Stimulated activated CD4-positive, alpha-beta T cell treated with anti-CD3 and anti-CD28 coated beads, Interleukin-4, amount 100 ng/mL, for 48 hours (primary cell): Measurements from ENCODE around the gene NCR1.
"Not testable (repeated sequence)": the region's sequence is repeated elsewhere in the genome, so short reads cannot be mapped to it uniquely, and the experiment has no call there.

Source experiments
- DNase-seq, 2 donors: peaks; one replicate each; pipeline ENCODE4 v3.0.0-alpha.2; 2020; ENCODE audit warnings: low read depth in 2 of 2

Gene NCR1

DNA sequence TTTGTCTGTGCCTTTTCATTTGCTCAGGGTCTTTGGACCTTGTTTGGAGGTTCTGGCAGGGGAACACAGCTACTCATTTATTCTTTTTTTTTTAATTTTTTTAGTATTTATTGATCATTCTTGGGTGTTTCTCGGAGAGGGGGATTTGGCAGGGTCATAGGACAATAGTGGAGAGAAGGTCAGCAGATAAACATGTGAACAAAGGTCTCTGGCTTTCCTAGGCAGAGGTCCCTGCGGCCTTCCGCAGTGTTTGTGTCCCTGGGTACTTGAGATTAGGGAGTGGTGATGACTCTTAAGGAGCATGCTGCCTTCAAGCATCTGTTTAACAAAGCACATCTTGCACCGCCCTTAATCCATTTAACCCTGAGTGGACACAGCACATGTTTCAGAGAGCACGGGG lies 2.0 kb downstream of the NCR1 start:
- not testable (repeated sequence) for DNase-seq

DNA sequence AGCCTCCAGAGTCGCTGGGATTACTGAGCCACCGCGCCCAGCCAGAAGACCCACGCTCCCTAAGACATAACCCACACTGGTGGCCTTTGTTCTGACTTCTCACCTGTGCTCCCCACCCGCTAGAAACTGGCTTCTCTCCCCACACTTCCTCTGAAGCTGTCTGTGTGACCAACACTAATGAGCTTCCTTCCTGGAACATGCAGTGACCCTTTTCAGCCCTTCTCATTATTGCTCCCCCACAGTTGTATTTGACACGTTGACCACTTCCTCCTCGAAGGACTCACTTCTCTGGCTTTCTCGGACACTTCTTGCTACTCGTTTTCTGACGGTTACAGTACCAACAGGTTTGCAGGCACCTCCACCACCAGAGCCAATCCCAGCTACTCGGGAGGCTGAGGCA lies 10.9 kb downstream of the NCR1 start:
- DNase-seq, result no peak

DNA sequence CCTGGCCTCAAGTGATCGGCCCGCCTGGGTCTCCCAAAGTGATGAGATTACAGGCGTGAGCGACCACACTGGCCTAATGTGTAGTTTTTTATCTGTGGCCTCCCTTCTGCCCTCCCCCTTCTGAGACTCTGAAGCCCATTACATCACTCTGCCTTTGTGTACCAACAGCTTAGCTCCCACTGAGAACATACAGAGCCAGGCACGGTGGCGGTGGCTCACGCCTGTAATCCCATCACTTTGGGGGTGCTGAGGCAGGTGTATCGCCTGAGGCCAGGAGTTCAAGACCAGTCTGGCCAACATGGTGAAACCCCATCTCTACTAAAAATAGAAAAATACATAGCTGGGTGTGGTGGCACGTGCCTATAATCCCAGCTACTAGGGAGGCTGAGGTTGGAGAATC lies 12.6 kb downstream of the NCR1 start:
- DNase-seq, result no peak

DNA sequence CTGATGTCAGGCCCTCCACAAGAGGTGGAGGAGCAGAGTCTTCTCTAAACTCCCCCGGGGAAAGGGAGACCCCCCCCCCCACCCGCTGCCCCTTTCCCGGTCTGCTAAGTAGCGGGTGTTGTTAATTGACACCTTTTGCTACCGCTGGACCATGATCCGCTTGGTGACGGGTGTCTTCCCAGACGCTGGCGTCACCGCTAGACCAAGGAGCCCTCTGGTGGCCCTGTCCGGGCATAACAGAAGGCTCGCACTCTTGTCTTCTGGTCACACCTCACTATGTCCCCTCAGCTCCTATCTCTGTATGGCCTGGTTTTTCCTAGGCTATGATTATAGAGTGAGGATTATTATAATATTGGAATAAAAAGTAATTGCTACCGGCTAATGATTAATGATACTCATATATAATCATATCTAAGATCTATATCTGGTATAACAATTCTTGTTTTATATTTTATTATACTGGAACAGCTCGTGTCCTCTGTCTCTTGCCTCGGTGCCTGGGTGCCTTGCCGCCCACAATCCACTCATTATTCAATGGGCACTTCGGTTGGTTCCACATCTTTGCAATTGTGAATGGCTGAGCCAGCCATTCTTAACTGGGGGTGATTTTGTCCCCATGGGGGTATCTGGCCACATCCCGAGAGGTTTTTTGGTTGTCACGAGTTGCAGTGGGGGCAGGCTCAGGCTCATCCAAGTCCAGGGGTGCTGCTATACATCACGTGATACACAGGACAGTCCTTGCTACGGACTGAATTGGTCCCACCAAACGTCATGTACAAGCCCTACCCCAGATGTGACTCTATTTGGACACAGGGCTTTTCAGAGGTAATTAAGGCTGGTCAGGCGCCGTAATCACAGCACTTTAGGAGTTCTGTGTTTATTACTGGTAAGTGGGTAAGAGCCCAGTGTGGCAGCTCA lies 14.0 kb downstream of the NCR1 start:
- DNase-seq, result not testable (repeated sequence)

DNA sequence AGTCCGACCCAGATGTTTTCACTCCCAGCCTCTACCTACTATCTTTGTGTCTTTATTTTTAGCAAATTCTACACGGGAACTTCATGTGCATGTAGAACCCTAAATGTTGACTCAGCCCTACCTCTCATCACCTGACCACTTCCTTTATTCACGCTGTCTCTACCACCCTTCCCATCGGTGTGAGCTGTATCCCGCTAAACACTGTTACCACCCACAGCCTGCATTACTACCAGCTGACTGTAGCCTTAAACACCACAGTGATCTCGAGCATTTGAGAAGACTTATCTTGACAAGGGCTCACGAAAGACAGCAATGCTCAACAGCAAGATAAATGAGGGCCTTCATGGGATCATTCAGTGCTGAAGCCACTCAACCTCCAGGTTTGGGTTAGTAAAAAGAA lies 15.1 kb downstream of the NCR1 start:
- no peak for DNase-seq

DNA sequence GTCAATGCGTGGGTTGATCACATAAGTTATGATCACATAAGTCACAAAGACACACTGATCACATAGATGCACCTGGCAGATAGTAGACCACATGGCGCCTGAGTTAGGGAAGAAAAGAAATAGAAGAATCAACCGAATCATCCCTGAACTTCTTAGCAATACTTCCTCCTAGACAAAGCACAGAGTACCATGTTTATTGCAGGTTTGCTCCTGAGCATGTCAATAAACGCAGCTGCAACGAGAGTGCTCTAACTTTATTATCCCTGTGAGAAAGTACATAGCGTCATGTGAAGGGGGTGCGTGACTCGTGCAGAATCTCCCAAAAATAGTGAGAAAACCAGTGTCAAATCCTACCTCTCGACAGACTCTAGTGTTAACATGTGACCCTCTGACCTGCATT lies 17.3 kb downstream of the NCR1 start:
- no peak for DNase-seq

DNA sequence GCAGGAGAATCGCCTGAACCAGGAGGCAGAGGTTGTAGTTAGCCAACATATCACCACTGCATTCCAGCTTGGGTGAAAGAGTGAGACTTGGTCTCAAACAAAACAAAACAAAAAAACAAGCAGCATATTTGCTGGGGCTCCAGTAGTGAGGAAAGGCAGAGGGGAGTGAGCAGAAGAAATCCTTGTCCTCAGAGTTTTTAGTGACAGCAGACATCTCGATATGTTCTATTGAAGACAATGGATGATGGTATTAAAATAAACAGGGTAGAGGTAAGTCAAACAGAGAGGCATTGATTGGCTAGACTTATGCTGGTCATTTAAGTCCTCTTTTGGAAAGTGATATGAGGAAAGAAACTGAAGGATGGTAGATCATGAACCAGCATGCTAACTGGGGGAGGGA lies 22.4 kb downstream of the NCR1 start:
- DNase-seq, result no peak

DNA sequence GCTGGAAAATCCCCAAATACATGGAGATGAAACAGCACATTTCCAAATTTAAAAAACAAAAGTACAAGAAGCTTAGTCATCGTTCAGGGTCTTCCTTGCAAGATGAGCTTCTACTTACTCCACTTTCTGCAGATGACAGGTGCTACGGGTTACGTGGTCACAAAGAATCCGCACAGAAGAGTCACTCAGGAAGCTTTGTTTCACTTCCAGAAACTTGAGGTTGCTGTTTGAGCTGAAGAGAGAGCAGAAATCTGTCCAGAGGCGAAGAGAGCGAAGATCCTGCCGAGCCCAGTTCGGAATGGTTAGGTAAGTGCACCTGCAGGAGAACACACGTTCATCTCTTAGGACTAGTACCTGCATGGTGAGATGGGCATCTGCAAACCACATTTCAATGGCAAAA lies 32.0 kb downstream of the NCR1 start:
- DNase-seq, result no peak

DNA sequence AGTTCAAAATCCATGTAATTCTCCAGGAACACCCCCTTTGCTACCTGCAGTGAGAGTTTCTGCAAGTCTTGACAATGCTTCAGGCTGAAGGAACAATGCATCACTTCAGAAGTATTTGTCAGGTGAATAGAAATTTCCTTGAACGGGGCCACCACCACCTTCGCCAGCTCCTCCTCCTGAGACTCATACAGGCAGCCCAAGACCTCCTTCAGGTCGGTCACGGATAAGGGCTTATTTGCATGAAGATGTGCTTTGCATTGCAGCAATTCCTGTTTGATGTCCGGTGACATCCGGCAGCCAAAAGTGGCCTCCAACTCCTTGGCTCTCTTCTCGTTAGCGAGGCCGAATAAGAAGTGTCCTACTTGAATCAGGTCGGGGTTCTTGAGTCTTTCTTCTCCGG lies 33.0 kb downstream of the NCR1 start:
- DNase-seq, result no peak

DNA sequence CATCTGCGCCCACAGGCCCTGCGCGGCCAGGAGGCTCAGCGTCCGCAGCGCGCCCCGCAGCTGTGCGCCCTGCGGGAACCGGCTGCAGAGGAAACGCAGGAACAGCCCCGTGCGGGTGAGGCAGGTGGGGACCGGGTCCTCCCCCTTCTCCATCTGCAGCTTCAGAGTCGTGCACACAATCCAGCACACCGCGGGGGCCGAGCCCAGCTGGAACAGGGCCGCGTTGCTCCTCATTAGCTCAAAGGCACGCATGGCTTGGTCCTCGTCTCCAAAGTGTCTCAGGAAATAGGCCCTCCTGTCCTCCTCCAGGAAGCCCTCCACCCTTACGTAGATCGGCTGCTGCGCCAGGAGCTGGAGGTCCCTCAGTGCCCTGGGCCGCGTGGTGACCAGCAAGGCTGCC lies 33.6 kb downstream of the NCR1 start:
- not testable (repeated sequence) for DNase-seq

DNA sequence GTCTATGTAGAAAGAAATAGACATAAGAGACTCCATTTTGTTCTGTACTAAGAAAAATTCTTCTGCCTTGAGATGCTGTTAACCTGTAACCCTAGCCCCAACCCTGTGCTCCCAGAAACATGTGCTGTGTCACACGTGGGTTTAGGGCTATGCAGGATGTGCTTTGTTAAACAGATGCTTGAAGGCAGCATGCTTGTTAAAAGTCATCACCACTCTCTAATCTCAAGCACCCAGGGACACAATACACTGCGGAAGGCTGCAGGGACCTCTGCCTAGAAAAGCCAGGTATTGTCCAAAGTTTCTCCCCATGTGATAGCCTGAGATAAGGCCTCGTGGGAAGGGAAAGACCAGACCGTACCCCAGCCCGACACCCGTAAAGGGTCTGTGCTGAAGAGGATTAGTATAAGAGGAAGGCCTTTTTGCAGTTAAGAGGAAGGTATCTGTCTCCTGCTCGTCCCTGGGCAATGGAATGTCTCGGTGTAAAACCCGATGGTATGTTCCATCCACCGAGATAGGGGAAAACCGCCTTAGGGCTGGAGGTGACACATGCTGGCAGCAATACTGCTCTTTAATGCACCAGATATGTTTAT lies 37.9 kb downstream of the NCR1 start:
- DNase-seq, result not testable (repeated sequence)

DNA sequence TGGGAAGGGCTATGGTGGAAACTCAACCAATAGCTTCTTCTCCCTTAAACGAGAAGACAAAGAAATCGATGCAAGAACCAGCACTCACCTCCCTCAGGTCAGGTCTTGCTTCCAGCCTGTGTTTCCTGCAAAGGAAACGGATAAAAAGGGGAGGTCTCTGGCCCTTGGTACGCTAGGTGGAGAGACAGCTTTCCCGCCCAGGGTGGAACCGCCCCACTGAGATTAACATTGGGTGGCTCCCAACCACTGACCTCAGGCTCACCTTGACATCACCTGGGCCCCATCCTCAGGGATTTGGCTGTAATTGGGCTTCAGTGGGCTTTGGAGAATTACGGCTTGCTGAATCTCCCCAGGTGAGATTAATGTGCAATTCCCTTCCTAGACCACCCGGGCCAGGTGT lies 41.4 kb downstream of the NCR1 start, which contains the start of gene NLRP7:
NLRP7 (minus strand) TSS at position 150 of the 400 bp plus-strand sequence.
- DNase-seq, result no peak

DNA sequence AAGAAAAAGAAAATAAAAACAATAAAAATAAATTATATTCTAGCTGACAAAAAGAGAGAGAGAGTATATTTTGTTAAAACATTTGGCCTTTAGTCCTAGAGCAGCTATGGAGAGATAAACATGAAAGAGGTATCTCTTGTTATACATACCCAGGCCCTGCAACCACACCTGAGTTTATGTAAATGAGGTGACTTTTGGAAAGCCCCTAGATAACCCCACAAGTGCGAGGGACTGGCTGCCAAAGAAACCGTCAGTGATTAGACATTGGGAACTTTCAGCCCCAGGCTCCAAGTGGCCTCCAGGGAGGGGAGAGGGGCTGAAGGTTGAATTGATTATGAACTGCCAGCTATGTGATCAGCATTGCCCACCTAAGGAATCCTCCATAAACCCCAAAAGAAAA lies 43.5 kb downstream of the NCR1 start:
- no peak for DNase-seq

DNA sequence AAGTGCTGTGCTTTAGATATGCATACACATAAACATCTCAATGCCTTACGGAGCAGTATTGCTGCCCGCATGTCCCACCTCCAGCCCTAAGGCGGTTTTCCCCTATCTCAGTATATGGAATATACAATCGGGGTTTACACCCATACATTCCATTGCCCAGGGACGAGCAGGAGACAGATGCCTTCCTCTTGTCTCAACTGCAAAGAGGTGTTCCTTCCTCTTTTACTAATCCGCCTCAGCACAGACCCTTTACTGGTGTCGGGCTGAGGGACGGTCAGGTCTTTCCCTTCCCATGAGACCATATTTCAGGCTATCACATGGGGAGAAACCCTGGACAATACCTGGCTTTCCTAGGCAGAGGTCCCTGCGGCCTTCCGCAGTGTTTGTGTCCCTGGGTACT lies 44.6 kb downstream of the NCR1 start:
- not testable (repeated sequence) for DNase-seq

DNA sequence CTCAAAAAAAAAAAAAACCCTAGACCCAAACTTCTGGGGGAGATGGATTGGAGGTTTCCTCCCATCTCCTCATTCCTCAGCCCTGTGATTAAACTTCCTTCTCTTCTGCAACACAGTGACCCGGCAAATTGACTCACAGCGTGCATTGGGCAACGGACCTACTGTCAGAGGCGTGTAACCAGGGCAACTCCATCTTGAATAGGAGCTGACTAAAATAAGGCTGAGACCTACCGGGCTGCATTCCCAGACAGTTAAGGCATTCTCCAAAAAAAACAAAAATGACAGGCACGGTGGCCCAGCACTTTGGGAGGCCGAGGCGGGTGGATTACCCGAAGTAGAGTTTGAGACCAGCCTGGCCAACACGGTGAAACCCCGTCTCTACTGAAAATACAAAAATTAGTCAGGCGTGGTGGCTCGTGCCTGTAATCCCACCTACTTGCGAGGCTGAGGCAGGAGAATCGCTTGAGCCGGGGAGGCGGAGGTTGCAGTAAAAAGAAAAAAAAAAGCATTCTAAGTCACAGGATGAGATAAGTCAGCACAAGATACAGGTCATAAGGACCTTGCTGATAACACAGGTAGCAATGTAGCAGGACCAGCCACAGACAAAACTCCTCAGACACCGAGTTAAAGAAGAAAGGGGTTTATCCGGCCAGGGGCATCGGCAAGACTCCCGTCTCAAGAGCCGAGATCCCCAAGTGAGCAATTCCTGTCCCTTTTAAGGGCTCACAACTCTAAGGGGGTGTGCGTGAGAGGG lies 46.8 kb downstream of the NCR1 start:
- DNase-seq, result no peak

DNA sequence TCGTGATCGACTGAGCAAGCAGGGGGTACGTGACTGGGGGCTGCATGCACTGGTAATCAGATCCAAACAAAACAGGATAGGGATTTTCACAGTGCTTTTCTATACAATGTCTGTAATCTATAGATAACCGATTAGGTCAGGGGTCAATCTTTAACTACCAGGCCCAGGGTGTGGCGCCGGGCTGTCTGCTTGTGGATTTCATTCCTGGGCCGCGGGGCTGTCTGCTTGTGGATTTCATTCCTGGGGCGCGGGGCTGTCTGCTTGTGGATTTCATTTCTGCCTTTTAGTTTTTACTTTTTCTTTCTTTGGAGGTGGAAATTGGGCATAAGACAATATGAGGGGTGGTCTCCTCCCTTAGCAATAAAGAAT lies 47.4 kb downstream of the NCR1 start:
- DNase-seq, result not testable (repeated sequence)

DNA sequence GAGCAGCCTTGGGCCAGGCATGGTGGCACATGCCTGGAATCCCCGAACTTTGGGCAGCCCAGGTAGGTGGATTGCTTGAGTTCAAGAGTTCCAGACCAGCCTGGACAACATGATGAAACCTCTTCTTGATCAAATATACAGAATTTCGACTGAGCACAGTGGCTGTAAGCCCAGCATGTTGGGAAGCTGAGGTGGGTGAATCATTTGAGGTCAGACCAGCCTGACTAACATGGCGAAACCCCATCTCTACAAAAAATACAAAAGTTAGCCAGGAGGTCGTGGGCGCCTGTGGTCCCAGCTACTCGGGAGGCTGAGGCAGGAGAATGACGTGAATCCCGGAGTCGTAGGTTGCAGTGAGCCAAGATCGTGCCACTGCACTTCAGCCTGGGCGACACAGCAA lies 49.4 kb downstream of the NCR1 start:
- no peak for DNase-seq

DNA sequence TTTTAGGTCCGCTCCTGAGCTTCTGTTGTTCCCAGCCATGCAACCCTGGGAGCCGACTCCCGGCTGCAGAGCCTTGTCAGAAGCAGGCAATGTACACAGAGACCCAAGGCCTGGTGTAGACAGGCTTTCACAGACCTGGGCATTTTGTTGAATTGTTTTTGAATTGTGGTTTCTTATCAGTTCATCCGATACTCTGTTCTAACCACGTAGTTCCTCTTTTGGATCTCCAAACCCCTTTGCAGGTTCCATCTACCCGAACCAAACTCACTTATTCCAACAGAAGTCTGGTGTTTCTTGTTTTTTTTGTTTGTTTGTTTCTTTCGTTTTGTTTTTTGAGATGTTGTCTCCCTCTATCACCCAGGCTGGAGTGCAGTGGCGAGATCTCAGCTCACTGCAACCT lies 53.9 kb downstream of the NCR1 start:
- DNase-seq, result no peak
